NCI-H524 (cell line): Measurements from ENCODE around the gene GRK3.

Source experiments
- DNase-seq, 2 experiments: peaks; one replicate each; lab custom pipeline; 2025; lab: John Stamatoyannopoulos, UW

The GRK3 gene

DNA sequence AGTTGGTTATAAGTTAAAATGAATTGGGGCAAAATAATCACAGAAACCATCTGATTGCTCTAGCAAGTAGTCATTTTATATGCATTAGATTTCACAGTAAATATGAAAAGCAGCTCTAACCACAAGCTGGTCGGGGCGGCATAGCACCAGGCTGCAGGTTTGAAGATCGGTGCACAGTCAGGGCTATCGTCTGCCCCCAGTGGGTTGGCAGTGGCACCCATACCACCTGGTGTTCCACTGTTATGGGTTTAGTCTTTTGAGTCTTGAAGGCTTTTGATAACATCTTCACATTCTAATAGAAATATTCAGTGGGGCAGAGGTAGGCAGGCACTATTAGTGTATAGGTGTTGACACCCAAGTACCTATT, 62.1 kb downstream of the GRK3 start:
- no peak for DNase-seq

DNA sequence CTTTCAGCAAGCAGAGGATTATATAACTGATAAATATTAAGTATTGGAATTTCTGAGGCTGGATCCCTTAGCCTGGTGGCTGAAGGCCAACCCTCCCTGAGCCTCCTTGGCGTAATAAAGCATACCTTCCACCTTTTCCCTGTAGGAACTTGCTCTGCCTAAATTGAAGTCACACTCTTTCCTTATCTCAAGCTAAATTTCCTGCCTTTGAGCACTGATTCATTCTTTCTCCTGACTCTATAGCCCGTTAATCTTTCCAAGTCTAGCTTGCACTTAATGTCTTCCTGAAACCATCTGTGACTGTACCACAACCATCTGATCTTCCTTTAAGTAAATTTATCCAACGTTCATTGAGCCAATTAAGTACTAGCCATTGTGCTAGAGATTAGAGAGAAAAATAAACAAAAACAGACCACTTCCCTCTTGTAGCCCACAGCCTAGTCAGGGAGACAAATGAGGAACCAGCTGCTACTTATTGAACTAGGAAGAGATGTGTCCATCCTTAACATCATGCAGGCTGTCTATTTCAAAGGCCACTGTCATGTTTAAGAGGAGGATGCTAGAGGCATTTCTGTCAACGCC, 62.9 kb downstream of the GRK3 start:
- DNase-seq: peak; percentile 78 to 92

DNA sequence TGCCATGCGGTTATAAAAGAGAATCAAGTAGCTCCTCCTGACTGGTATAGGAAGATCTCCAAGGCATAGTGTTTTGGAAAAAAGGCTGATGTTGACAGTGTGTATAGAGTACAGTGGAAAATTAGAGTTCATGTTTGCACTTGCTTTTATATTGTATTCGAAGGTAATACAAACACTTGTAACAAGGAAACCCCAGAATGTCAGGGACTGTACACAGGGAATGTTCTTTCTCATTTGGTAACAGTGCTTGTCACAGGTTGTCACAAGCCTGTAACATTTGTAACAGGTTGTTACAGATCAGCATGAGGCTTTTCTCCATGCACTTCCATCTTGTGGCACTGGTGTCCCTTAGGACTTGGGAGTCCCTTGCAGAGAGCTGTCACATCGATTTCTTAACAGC, 64.0 kb downstream of the GRK3 start:
- DNase-seq: no peak

DNA sequence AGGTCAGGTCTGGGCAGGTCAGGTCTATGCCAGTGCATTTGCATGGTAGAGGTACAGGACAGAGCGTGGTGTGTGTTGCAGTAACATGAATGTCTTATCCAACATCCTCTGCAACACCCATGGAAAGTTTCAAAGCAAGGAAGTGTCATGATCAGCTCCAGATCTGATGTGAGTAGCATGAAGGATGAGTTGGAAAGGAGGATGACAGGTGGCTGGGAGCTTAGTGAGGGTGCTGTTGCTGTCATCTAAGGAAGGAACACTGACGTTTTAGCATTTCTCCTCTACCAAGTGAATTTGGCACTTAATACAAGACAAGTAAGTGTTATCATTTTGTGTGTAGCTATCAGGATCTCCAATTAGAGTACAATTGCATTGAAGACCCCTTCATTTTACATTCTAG, 65.1 kb downstream of the GRK3 start:
- DNase-seq: peak; percentile 26 to 70

DNA sequence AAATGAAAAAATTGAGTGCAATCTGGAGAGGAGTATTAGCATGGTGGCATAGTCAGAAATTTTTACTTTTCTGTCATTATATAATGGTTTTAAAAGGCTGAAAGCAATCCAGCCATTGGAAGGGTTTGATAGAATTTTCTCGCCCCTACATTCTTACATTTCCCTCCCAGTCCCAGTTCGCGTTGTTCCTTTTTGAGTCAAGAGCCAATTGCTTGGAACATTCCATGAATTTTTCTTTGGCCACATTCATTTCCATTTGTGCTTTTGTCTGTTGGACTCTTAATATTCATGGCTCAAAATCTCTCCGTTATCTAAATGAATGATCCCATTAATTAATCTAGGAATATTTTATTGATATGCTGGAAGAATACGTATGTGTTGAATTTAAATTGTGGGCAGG, 66.0 kb downstream of the GRK3 start:
- DNase-seq: no peak

DNA sequence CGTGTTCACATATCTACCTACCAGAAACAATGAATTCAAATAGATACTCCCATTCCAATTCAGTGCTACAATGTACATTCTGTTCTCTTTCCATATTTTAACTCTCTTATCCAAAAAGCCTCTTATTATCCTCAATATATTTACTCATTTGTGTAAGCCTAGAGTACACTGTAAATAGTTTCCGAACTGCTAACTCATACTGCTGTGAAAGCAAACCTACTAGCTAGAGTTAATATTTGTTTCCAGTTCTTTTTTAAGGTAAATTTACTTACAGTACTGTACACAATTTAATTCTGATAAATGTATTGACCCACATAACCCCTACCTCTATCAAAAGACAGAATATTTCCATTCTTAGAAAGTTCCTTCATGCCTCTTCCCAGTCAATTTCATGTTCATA, 71.8 kb downstream of the GRK3 start:
- DNase-seq: no peak

DNA sequence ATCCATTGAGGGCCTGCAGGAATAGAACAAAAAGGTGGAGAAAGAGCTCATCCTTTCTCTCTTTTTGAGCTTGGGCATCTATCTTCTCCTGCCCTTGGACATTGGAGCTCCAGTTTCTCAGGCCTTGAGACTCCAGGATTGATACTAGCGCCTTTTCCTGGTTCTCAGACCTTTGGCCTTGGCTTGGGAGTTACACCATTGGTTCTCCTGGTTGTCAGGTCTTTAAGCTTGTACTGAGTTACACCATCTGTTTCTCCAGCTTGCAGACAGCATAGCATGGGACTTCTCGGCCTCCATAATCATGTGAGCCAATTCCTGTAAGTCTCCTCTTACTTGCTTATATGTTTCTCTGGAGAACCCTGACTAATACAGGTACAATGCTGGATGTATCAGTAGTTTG, 72.6 kb downstream of the GRK3 start:
- DNase-seq: no peak

DNA sequence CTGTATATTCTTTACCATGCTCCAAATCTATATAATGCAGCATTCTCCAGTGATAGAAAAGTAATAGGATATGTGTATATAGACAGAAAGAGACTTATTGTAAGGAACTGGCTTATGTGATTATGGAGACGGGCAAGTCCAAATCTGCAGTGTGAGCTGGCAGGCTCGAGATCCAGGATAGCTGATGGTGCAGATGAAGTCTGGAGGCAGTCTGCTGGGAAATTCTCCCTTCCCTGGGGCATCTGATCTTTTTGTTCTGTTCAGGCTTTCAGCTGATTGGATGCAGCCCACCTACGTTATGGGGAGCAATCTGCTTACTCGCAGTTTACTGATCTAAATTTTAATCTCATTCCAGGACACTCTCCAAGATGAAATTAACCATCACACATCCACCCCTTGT, 73.2 kb downstream of the GRK3 start:
- no peak for DNase-seq

DNA sequence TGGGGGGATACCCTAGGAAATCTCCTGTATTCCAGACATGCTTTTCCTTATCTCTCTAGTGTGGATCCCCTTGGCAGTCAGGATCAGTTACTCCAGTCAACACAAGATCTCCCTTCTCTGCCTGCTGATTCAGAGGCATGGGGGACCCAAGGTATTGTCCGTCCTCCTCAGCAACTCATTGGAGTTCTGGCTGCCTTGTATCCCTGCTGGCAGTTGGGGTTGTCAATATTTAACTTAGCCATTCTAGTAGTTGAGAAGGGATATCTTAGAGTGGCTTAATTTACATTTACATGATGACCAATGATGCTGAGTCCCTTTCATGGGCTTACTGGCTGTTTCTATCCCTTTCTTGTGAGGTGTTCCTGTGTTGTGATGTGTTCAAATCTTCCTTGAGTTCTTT, 74.2 kb downstream of the GRK3 start:
- no peak for DNase-seq

DNA sequence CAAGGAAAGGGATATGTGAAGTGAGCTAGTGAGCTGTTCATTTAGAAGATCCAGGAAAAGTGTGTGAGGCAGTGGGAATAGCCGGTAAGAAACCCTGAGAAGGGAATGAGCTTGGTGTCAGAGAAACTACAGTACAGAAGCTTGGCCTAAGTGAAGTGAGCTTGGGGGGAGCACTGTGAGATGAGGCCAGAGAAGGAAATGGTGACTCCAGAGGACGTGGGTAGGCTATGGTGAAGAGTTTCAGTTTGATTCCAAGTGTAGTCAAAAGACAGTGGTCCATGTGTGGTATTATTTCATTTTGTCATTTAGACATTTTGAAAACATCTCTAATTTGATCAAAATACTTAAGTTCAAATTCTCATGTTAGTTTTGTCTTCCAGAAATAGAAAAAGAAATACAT, 77.2 kb downstream of the GRK3 start:
- no peak for DNase-seq

DNA sequence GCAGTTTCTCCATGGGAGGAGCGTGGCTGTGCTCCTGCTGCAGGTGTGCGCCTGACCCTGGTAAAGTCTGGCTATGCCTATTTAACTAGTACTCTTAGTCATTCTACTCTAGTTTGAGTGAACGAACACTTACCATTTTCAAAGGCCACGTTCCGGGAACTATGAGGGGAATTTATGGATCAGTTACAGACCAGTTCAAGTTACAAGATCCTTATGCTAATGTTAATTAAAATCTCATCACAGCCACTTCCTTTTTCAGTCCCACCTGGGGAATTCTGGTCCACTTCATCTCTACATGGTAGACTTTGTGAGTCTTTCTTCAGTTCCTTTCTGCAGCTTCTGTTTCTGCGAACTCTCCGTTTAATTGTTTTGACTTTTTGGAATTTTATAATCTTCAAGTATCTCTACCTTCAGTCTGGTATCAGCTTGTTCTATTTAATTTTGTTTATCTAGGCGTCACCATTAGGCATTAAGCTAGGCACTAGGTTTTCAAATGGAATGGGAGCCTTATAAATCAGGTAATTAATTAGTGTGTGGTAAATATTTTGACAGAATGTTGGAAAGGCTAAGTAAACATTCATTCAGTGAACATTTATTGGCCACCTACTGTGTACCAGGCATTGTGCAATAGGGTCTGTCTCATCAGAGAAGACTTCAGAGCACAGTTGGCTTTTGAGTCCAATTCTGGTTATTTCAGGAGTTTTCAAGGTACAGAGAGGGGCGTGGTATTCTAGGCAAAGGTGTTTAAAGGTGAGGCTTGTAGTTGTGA, 78.9 kb downstream of the GRK3 start:
- no peak for DNase-seq

DNA sequence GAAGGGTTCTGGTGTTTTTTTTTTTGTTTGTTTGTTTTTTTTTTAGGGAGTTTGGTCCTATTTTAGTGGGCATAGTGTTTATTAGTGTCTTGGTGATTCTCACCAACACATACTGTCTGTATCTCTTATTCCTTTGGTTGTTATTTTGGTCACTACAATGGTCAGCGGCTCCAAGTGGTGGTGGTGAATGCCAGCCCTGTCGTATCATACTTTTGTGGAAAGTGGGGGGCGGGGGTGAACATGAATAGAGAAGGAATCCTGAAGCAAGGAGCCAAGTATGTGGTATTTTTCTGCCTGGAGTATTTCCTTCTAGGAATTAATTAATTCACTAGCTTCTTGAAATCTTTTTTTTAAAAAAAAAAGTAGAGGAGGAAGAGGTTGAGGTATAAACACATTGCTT, 79.6 kb downstream of the GRK3 start:
- no peak for DNase-seq

DNA sequence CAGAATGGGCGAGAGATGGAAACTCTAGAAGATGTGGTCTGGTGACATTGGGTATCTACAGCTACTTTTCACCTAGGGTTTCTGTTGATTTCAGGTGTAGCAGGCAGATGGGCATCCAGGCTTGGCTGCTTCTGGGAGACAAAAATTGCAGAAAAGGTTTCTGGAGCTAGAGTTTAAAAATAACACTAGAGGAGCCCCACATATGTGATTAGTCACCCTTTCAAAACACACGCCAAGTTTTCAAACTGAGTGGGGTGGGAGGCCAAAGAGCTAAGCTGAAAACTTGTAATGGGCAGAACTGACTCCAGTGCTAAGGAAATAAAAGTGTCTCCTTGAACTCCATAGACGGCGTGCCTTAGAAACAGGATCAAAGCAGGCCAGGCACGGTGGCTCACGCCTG, 80.8 kb downstream of the GRK3 start:
- no peak for DNase-seq

DNA sequence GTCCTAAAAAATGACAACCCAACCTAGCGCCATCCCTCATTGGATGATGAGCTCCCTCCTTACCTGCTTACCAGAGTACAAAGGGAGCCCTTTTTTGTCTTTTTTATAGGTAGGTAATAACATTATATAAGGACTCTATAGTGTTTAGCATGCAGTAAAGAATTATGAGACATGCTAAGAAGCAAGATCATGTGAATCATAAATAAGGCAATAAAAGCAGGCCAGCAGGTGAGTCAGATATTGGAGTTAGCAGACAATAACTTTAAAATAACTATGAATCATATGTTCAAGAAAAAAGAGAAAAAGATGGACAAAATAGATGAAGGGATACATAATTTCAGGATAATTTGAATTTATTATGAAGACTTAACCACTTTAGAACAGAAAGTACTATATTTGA, 81.5 kb downstream of the GRK3 start:
- DNase-seq: no peak

DNA sequence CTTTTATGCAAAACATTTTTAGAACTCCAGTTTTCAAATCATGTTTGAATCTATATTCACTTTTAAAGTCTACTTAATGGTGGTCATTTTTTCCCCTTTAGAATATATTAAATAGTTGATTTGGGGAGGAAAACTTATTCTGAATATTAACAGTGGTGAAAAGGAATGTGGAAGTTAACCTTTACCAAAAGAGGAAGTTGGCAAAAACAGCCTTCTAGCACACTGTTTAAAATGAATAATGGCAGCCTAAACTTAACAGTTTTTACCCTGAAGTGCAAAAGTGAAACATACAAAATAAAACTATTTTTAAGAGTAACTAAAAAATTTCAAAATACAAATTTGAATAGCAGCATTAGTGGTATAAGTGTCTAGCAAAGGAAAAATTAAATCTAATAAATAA, 86.4 kb downstream of the GRK3 start:
- no peak for DNase-seq

DNA sequence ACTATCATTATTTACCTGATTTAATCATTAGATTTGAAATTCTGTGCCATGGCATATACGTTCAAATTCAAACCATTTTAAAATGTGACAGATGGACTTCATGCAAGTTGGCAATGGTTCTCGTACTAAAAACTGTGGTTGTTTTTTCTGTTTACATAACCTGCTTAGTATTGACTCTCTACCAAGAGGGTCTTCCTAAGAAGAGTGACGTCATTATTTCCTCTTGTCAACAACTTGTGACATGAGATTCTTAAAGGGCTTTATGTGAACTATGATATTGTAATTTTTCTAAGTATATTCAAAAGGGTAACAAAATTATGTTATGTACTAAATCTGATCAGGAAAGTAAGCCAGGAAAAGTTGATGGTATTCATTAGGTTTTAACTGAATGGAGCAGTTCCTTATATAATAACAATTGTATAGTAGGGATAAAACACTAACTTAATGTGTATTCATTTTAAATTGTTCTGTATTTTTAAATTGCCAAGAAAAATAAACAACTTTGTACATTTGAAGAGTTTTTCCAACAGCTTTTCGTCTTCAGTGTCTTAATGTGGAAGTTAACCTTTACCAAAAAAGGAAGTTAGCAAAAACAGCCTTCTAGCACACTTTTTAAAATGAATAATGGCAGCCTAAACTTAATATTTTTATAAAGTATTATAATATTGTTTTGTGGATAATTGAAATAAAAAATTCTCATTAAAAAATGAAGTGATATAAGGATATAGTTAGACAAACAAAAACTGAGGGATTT, 87.0 kb downstream of the GRK3 start:
- DNase-seq: no peak

DNA sequence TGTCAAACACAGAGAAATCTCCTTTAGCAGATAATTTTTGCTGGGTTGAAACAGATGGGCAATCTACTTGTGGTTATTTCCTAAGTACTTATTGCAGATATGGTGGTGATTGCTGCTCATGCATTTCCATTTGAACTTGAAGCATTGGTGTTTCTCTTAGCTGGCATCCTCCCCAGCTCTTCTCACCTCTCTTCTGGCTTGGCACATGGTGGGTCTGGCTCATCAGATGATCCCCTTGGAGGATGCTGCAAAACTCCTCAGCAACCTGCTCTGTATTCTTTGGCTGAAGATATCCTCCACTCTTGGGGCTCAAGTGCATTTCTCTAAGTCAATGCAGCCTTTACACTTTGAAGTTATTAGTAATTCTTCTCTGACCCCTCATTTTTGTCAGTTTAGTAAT, 90.2 kb downstream of the GRK3 start:
- peak; percentile 64 to 89 for DNase-seq

DNA sequence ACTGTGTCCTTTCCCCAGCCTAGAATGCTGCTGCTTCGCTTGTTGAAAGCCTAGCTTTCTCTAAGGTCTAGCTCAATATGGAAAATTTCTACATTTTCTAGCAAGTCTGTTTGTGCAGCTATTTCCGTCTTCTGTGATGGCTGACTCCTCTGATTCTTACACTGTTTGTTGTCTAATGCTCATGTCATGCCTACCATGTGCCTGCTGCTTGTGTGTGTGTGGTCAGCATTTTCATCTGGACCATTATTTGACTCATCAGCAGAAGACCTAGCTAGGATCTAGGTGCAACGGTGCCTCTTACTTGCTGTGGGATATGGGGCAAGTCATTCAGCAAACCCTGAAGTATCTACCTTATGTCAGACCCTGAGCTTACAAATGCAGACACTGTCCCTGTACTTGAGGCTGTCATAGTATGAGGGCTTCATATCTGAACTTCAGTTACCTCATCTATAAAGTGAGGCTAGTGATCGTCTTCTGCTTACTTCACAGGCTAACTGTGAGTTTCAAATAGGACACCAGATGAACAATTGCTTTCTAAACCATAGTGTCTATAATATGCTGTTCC, 91.0 kb downstream of the GRK3 start:
- no peak for DNase-seq

DNA sequence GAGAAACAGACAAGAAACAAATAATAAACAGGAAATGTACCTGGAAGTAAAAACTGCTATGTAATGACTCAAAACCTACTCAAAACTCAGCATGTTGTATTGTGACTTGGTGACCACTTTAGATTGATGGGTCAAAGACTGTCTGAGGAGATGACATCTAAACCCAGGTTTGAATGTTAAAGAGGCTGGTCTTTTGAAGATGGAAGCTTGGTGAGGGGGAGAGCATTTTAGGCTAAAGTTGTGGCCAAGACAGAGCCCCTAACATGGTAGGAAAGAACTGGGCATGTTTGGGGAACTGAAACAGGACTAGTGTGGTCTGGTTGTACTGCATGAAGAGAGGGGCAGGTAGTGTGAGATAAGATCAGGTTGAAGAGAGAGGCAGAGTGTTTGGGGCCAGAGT, 92.2 kb downstream of the GRK3 start:
- no peak for DNase-seq

DNA sequence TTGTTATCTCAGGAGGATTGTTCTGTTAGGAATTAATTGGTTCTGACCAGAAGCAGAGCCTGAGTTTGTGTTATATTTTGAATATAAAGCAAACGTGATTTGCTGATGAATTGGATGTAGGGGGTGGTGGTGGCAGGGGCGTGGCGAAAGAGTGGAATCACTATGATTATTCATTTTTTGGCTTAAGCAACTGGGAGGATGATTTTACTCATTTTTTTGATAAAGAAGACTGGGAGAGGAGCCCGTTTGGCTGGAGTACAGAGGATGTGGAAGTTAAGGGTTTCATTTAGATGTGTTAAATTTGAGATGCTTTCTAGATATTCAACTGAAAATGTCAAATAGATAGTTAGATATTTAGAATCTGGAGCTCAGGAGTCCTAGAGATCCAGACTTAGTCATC, 94.2 kb downstream of the GRK3 start:
- DNase-seq: no peak

DNA sequence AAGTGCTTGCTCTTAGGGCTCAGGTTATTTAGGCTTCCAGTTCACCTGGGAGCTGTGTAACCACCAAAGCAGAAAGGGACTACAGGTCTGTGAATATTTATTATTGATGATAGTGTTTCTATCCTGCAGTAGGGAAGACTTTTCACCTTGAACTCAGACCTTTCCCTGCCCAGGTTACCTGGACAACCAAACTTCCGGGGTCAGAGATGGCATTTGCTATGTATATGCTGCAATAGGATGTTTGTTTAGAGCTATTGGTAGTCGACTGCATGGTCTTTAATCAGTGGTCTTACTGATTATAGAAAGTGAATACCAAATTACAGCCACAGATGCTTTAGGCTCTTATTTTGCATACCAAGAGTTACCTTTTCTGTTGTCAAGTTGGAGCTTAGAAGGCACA, 94.9 kb downstream of the GRK3 start:
- no peak for DNase-seq

DNA sequence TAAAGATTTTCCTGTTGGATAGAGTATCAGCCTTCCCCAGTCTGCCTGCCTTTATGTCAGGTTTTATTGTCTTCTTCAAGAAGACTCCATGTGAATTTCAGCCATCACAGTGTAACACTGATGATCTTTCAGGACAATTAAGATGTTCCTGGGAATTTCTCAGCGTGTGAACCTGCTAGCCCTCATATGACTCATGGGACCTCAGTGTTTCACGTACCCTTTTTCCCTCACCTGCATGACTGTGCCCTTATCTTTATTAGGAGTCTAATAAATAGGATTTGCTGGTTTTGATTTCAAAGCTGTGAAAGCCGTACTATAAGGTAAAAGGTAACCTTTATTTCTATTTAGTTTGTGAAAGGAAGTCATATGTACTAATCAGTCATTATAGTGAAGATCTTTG, 95.9 kb downstream of the GRK3 start:
- no peak for DNase-seq

DNA sequence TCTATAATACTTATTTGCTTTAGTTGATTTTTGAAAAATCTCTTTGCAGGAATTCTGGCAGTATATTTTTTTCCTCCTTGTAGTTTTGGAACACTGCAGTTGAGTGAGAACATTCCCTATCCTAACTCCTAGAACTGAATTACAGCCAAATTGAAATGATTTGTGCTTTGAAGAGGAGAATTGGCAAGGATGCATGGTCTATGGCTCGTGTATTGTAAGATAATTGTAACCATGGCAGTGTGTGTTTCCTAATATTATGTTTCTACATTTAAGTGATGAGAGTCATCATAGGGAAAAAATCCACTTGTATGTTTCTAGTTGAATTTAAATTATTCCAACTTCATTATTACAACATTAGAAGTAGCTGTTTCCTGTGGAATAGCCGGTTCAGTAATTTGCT, 96.6 kb downstream of the GRK3 start:
- DNase-seq: no peak
